GM19238 (cell line): ENCODE measurements around the gene COL20A1.

Experiments
- DNase-seq: peaks from one replicate; pipeline ENCODE4 v3.0.0; 2011; ENCODE audit warnings: low spot score; ENCODE audit not compliant: insufficient read length

COL20A1 gene

GRCh38 chr20:63319164-63320040 is 26.4 kb downstream of the COL20A1 start:
- DNase-seq, result no peak

GRCh38 chr20:63320041-63320511 is 27.1 kb downstream of the COL20A1 start:
- no peak for DNase-seq

GRCh38 chr20:63320616-63321147 is 27.7 kb downstream of the COL20A1 start:
- DNase-seq, result no peak

GRCh38 chr20:63321148-63321831 is 28.3 kb downstream of the COL20A1 start:
- DNase-seq, result no peak

- DNase-seq, result no peak
Observed at GRCh38 chr20:63322146-63322932, 29.4 kb downstream of the COL20A1 start.

GRCh38 chr20:63322933-63323273 is 29.9 kb downstream of the COL20A1 start:
- no peak for DNase-seq

- no peak for DNase-seq
Observed at GRCh38 chr20:63323357-63323981, 30.5 kb downstream of the COL20A1 start.

- DNase-seq, result no peak
Observed at GRCh38 chr20:63325021-63325471, 32.1 kb downstream of the COL20A1 start.

- DNase-seq, result no peak
Observed at GRCh38 chr20:63325554-63326313, 32.7 kb downstream of the COL20A1 start.

GRCh38 chr20:63326314-63327230 is 33.6 kb downstream of the COL20A1 start:
- DNase-seq, result no peak

GRCh38 chr20:63327231-63327745 is 34.3 kb downstream of the COL20A1 start:
- no peak for DNase-seq

GRCh38 chr20:63328026-63328700 is 35.2 kb downstream of the COL20A1 start:
- no peak for DNase-seq

- no peak for DNase-seq
Observed at GRCh38 chr20:63328718-63329275, 35.8 kb downstream of the COL20A1 start.

GRCh38 chr20:63329331-63330083 is 36.5 kb downstream of the COL20A1 start:
- no peak for DNase-seq

- no peak for DNase-seq
Observed at GRCh38 chr20:63330084-63330760, 37.2 kb downstream of the COL20A1 start.

GRCh38 chr20:63330940-63331339 is 38.0 kb downstream of the COL20A1 start:
- DNase-seq, result no peak
